HG03521 (cell line): Measurements from ENCODE around the gene GABRD.
"Not testable (repeated sequence)": the region's sequence is repeated elsewhere in the genome, so short reads cannot be mapped to it uniquely, and the experiment has no call there.

Experiments used
- ATAC-seq: cut with Tn5 transposase; IDR thresholded peaks from one replicate; pipeline ENCODE4 v1.9.1; 2021; ENCODE audit warnings: mild to moderate bottlenecking, moderate library complexity; ENCODE audit not compliant: unreplicated experiment

The GABRD gene

GRCh38 chr1:2019172-2019543, at the start of gene GABRD:
Gene GABRD, plus strand, starts transcription at chr1:2019345. Its CDS starts 79 bp downstream, at chr1:2019424.
- no peak for ATAC-seq

DNA sequence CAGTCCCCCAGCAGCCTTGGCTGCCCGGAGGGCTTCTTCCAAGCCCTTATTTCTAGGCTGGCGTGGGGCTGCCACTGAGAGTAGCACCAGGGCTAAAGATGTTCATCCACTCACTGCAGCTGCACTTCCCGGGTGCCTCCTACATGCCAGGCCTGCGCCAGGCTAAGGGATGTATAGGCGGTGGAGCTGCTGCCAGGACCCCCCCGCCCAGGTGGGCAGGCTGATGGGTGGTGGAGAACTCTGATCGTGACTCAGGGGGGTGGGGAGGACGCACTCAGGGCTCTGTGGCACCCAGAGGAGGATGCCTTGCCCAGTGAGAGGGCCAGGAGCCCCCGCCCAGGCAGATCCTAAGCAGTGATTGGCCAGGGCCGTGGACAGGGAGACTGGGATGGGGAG, 49.6 kb upstream of the GABRD start:
- ATAC-seq = no peak

GRCh38 chr1:1969953-1970716, 49.0 kb upstream of the GABRD start:
- ATAC-seq = no peak

- no peak for ATAC-seq
These were observed 48.1 kb upstream of the GABRD start for GRCh38 chr1:1971017-1971416.

GRCh38 chr1:1971688-1972087, 47.5 kb upstream of the GABRD start:
- no peak for ATAC-seq

GRCh38 chr1:1972976-1973715, 46.0 kb upstream of the GABRD start:
- no peak for ATAC-seq

- no peak for ATAC-seq
These were observed 45.2 kb upstream of the GABRD start for GRCh38 chr1:1973716-1974642.

GRCh38 chr1:1974834-1975233, 44.3 kb upstream of the GABRD start:
- ATAC-seq = no peak

GRCh38 chr1:1975535-1975934, 43.6 kb upstream of the GABRD start:
- no peak for ATAC-seq

GRCh38 chr1:1976031-1976430, 43.1 kb upstream of the GABRD start:
- no peak for ATAC-seq

- no peak for ATAC-seq
These were observed 41.0 kb upstream of the GABRD start for GRCh38 chr1:1978108-1978507.

GRCh38 chr1:1978690-1979481, 40.3 kb upstream of the GABRD start:
- not testable (repeated sequence) for ATAC-seq

DNA sequence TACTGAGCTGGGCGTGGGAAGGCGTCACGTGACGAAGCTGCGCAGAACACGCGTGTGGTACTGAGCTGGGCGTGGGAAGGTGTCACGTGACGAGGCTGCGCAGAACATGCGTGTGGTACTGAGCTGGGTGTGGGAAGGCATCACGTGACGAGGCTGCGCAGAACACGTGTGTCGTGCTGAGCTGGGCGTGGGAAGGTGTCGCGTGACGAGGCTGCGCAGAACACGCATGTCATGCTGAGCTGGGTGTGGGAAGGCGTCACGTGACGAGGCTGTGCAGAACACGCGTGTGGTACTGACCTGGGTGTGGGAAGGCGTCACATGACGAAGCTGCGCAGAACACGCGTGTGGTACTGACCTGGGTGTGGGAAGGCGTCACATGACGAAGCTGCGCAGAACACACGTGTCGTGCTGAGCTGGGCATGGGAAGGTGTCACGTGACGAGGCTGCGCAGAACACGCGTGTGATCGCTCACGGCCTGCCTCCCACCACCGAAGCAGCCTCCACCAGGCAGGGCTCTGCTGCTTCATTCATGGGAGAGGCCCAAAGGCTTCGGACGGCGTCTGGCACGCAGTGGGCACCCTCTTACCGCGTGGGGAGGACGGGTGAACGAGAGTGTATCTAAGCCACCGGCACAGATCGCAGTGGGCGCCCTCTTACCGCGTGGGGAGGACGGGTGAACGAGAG, 39.5 kb upstream of the GABRD start:
- ATAC-seq = no peak

- no peak for ATAC-seq
These were observed 38.5 kb upstream of the GABRD start for GRCh38 chr1:1980467-1981141.

DNA sequence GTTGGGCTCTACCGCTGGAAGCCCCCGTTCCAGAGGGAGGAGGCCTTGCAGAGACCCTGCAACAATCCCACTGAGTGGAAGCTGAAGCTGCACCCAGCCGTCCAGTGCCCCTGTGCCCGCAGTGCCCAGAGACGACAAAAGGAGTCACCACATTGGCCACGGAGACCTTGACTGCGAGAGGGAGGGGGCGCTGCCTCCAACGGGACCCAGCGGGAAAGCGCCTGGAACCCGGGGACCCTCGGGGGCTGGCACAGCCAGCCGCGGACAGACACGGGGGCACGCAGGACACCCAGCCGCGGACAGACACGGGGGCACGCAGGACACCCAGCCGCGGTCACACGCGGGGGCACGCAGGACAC, 38.0 kb upstream of the GABRD start:
- ATAC-seq = no peak

GRCh38 chr1:1981631-1982327, 37.4 kb upstream of the GABRD start:
- ATAC-seq = not testable (repeated sequence)

DNA sequence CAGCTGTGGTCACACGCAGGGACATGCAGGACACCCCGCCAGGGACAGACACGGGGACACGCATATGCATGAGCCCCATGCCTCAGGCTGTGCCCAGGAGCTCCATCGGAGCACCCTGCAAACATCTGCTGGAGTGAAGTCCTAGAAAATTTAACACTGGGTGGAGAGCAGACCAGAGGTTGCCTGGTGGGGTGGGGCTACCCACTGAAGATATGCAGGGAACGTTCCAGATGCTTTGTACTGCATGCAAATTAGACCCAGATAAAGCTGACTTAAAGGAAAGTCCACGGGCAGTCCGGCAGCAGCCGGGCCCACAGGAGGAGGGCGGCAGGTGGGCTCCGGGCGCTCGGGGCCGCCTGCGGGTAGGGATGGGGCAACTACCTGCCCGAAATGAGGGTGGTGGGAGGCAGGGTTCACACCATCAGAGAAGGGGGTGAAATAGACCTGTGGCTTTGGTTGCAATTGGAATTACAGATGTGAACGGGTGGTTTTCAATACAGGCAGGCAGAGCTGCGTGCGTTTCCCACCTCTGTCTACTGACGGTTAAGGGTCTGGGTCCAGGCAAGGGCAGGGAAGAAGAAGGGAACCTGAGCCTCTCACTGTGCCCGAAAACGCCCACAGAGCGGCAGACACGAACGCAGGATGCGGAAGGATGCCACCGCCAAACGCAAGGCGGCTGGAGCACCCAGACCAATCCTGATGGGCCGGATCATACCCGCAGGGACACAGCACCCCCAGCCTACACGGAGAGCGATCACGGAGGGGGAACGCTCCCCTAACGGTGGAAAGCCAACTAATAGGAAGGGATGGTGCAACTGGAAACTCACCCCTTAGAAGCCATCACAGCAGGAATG, 36.5 kb upstream of the GABRD start:
- no peak for ATAC-seq

DNA sequence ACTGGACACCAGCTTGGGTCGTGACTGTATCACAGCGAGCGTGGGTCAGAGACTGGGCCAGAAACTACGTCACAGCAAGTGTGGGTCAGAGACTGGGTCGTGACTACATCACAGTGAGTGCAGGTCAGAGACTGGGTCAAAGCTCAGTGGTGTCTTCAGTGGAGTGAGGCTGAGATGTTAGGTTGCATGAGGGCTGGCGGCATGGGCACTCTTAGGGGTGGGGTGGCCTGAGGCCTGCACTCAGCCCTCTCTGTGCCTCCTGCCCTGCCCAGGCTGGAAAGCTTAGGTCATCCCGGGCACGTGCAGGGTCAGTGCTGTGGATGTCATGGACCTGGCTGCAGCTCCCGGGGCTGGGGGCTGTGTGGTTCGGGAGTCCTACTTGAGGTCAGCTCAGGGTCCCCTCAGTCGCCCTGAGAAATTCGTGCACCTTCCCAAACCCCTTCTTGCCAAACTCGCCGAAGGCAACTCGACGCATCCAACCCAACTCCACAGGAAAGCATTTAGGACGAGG, 34.5 kb upstream of the GABRD start:
- ATAC-seq = no peak
